Measurements from ENCODE around the gene RIC8B. TPM values are rescaled to one million over a fixed set of nuclear protein-coding genes. Genes with fewer than 3 reads are reported as not detected.

The RIC8B gene
- total and polyA plus RNA-seq, 2 of the 13 experiments (the other 11 are each of a cell fraction or from before 2014, with no cell fraction given) = 5.1 to 7.5 TPM

DNA sequence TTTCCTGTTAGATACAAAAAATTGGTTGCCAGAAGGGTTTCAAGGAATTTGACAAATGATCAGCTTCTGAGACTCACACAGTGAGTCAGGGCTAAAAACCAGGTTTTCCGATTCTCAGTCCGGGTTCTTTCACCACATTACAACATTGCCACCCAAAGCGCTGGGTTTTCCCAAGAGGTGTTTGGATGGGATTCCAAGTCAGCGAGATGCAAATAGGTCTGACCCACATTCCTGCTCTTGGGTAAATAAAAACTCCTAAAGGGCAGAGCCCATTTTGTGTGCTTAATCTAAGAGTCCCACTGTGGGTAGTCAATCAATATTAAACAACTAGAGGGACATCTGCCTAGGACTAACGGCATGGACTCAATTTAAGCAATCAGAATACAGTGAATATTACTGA lies 5.4 kb upstream of the RIC8B start (continued):
- TF ChIP-seq RORA (CRISPR knock-in tag; IDR thresholded peaks at IDR 0.05) (no peak), ATRX (CRISPR knock-in tag; IDR thresholded peaks at IDR 0.05; ENCODE audit: borderline replicate concordance) (no peak), CEBPB (IDR thresholded peaks at IDR 0.05; ENCODE audit: borderline replicate concordance, low read depth, low read length) (peak; percentile 31; the same call in 1 of the 2 replicates), ZNF644 (CRISPR knock-in tag; IDR thresholded peaks at IDR 0.05; ENCODE audit: low read depth) (no peak), SP4 (CRISPR knock-in tag; IDR thresholded peaks at IDR 0.05) (no peak), HDAC2 (CRISPR knock-in tag; IDR thresholded peaks at IDR 0.05) (no peak), HNRNPH1 (optimal IDR thresholded peaks at IDR 0.05; ENCODE audit: low read depth, low read length) (no peak), JUNB (CRISPR knock-in tag; IDR thresholded peaks at IDR 0.05; ENCODE audit: borderline replicate concordance) (no peak), LCORL (IDR thresholded peaks at IDR 0.05) (no peak), LCORL (CRISPR knock-in tag; IDR thresholded peaks at IDR 0.05) (peak; percentile 39; the same call in 1 of the 2 replicates), NFKBIZ (CRISPR knock-in tag; IDR thresholded peaks at IDR 0.05) (0 out of 2 replicates have a peak, but pooled peaks have one; percentile 37), HIVEP1 (CRISPR knock-in tag; IDR thresholded peaks at IDR 0.05) (no peak), ZNF652 (CRISPR knock-in tag; IDR thresholded peaks at IDR 0.05; ENCODE audit: borderline replicate concordance, low read depth) (0 out of 2 replicates have a peak, but pooled peaks have one; percentile 13), EHMT2 (IDR thresholded peaks at IDR 0.05; ENCODE audit: borderline replicate concordance, low read depth, low read length) (peak; percentile 51; the same call in 1 of the 2 replicates), TCF7 (IDR thresholded peaks at IDR 0.05; ENCODE audit: low read depth) (no peak)
- TF ChIP-seq, protein P1, sequence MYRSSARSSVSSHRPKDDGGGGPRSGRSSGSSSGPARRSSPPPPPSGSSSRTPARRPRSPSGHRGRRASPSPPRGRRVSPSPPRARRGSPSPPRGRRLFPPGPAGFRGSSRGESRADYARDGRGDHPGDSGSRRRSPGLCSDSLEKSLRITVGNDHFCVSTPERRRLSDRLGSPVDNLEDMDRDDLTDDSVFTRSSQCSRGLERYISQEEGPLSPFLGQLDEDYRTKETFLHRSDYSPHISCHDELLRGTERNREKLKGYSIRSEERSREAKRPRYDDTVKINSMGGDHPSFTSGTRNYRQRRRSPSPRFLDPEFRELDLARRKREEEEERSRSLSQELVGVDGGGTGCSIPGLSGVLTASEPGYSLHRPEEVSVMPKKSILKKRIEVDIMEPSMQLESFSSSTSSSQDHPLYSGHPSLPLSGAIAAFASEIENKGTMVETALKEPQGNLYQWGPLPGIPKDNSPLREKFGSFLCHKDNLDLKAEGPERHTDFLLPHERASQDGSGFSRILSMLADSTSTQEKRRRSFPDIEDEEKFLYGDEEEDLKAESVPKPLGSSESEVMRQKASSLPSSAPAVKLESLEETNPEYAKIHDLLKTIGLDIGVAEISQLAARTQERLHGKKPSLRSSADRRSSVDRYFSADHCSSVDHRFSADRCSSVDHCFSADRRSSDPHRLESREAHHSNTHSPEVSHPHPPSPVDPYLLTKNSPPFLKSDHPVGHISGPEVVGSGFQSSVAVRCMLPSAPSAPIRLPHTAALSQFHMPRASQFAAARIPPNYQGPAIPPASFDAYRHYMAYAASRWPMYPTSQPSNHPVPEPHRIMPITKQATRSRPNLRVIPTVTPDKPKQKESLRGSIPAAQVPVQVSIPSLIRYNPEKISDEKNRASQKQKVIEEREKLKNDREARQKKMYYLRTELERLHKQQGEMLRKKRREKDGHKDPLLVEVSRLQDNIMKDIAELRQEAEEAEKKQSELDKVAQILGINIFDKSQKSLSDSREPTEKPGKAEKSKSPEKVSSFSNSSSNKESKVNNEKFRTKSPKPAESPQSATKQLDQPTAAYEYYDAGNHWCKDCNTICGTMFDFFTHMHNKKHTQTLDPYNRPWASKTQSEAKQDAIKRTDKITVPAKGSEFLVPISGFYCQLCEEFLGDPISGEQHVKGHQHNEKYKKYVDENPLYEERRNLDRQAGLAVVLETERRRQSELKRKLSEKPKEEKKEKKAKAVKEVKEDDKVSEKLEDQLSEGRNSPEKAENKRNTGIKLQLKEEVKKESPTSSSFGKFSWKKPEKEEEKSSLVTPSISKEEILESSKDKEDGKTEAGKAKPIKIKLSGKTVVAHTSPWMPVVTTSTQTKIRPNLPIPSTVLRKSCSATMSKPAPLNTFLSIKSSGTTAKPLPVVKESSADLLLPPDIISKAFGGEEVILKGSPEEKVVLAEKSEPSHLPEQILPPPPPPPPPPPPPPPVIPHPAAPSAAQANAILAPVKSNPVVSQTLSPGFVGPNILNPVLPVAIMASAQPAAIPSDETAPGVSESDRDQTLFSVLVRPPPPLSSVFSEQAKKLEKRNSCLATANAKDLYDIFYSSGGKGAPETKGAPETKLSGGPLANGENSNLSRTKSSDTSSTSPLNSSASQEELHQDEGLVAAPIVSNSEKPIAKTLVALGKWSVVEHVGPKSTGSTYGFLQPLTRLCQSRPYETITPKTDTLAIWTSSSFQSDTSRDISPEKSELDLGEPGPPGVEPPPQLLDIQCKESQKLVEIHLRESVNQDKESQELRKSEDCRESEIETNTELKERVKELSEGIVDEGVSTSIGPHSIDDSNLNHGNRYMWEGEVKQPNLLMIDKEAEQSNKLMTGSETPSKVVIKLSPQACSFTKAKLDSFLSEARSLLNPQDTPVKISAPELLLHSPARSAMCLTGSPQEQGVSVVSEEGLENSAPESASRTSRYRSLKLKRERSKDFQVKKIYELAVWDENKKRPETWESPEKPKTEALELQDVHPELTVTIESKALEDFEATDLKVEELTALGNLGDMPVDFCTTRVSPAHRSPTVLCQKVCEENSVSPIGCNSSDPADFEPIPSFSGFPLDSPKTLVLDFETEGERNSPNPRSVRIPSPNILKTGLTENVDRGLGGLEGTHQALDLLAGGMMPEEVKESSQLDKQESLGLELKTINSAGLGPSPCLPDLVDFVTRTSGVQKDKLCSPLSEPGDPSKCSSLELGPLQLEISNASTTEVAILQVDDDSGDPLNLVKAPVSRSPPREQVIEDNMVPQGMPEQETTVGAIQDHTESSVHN (CRISPR knock-in tag; IDR thresholded peaks at IDR 0.05) = no peak
- TF ChIP-seq, protein P2, sequence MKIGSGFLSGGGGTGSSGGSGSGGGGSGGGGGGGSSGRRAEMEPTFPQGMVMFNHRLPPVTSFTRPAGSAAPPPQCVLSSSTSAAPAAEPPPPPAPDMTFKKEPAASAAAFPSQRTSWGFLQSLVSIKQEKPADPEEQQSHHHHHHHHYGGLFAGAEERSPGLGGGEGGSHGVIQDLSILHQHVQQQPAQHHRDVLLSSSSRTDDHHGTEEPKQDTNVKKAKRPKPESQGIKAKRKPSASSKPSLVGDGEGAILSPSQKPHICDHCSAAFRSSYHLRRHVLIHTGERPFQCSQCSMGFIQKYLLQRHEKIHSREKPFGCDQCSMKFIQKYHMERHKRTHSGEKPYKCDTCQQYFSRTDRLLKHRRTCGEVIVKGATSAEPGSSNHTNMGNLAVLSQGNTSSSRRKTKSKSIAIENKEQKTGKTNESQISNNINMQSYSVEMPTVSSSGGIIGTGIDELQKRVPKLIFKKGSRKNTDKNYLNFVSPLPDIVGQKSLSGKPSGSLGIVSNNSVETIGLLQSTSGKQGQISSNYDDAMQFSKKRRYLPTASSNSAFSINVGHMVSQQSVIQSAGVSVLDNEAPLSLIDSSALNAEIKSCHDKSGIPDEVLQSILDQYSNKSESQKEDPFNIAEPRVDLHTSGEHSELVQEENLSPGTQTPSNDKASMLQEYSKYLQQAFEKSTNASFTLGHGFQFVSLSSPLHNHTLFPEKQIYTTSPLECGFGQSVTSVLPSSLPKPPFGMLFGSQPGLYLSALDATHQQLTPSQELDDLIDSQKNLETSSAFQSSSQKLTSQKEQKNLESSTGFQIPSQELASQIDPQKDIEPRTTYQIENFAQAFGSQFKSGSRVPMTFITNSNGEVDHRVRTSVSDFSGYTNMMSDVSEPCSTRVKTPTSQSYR (CRISPR knock-in tag; IDR thresholded peaks at IDR 0.05; ENCODE audit: borderline replicate concordance) = no peak
- TF ChIP-seq, protein P3, sequence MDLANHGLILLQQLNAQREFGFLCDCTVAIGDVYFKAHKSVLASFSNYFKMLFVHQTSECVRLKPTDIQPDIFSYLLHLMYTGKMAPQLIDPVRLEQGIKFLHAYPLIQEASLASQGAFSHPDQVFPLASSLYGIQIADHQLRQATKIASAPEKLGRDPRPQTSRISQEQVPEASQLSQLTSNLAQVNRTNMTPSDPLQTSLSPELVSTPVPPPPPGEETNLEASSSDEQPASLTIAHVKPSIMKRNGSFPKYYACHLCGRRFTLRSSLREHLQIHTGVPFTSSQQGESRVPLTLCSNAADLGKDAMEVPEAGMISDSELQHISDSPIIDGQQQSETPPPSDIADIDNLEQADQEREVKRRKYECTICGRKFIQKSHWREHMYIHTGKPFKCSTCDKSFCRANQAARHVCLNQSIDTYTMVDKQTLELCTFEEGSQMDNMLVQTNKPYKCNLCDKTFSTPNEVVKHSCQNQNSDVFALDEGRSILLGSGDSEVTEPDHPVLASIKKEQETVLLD (CRISPR knock-in tag; IDR thresholded peaks at IDR 0.05; ENCODE audit: low read depth) = no peak

All from HepG2 (cell line).